GM18502 (cell line): ENCODE results near the gene ALDH8A1.

Experiments used
- ATAC-seq: cut with Tn5 transposase; IDR thresholded peaks from one replicate; pipeline ENCODE4 v1.9.1; 2021; ENCODE audit warnings: mild to moderate bottlenecking; ENCODE audit not compliant: unreplicated experiment, poor library complexity

ALDH8A1 gene

DNA sequence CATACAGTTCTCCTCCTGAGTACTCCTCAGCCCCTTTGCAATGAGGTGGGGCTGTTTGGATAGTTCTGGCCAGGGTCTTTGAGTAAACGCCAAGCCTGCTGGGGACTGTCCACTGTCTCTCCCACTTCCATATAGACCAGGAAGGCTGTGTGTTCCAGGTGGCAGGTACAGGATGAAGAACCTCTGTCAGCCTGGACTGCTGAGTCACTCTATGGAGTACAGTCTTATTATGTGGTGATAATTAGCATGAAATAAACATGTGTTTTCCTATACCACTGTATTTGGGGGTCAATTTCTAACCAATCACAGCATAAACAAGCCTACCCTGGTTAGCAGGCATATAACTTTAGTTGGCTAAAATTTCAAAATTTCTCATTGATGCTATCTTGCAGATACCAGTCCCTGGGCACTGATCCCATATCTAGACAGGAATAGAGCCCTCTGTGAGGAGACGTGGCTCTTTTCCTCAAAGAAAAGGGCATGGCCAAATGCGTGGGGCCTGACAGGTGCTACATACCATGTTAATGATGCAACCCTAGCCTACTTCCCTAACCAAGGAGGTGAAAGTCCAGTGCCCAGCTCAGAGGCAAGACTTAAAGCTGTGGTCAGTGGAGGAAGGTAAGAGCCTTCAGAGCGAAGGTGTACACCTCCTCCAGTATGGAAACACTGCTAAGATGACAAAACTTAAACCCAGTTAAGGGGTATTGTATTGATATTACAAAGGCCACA, 4.5 kb upstream of the ALDH8A1 start:
- no peak for ATAC-seq

DNA sequence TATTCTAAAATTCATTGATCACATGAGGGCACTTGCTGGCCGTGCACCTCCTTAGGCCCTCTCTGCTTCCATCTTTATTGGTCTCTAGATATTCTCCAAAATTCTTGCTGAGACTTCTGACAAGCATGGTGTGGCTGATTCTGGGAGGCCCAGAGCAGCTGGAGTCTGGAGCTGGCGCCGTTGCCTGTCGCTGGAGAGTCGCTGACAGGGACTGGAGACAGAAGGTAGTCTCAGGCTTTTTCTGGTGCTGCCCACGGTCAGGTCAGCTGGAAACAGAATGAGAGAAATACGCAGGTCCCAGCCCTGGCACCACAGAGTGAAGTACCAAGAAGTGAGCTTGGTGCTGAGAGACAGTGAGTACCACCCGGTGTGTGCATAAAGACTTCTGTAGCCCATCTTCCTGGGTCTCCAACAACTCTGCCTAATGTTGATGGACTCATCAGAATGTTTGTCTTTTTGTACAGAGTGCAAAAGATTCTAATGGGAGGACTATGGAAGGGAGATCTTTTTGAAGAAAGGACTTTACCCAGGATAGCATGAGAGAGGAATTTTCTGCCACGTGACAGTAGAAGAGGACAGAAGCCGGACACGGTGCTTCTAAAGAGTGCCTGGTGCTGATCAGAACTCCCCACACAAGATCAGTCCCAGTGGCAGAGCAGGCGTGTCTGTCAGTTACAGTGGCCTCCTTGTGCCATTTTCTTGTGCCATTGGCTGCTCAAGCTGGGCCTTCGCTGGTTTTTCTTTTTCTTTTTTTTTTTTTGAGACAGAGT, 1.8 kb upstream of the ALDH8A1 start:
- no peak for ATAC-seq

DNA sequence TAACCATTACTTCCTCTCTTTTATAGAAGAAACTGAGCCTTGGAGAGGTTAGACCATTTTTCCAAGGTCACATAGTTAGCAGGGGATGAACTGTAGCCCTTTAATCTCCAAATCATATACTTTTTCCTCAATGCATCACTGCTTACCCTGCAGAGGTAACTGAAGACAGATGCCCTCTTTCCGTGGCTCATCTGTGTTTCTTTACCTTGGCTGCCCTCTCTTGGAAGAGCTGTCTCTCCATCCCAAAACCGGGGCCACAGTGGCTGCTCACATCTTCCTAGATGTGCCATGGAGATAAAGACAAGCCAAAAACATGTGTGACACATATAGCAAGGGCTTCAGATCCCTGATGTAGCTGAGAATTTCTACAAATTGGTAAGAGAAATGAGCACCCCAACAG, 581 bp upstream of the ALDH8A1 start:
- ATAC-seq = no peak

DNA sequence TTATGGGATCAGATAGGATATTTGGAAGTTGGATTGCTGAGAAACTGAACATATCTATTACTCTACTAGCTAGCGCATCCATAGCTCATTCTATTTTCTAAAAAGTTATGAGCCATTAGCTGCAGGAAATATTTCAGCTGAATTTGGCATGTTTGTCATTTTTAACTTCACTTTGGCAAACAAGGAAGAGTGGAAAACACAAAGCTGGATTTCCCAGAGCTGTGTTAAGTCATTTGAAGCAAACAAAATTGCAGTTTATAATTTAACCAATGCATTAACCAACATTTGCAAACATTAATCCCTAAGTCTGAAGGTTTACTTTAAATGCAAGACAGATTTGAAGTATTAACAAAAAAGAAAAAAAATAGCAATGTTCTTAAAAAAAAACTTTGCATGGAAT, 1.2 kb downstream of the ALDH8A1 start:
- no peak for ATAC-seq

DNA sequence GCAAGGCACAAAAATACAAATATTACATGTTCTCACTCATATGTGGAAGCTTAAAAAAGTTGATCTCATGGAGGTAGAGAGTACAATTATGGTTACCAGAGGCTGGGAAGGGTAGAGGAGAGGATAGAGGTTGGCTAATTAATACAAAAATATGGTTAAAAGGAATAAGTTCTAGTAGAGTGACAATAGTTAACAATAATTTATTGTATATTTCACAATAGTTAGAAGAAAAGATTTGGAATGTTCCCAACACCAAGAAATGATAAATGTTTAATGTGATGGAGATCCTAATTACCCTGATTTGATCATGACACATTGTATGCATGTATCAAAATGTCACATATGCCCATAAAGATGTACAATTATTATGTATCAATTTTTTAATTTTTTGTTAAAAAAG, 1.8 kb downstream of the ALDH8A1 start:
- no peak for ATAC-seq

DNA sequence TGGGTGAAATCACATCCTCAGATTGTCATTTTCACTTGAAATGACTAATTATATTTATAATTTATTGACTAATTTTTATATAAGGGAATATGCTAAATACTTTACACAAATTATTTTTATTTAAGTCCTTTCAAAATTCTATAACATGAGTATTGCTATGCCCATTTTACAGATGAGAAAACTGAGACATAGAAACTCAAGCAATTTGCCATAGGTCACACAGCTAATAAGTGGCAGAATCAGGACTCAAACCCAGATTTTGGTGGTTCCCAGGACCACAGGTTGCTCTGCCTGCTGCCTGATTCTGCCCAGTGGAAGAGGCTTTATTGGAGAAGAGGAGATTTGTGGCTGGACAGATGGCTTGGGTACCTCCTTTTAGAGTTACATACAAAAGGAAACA, 4.9 kb downstream of the ALDH8A1 start:
- no peak for ATAC-seq

DNA sequence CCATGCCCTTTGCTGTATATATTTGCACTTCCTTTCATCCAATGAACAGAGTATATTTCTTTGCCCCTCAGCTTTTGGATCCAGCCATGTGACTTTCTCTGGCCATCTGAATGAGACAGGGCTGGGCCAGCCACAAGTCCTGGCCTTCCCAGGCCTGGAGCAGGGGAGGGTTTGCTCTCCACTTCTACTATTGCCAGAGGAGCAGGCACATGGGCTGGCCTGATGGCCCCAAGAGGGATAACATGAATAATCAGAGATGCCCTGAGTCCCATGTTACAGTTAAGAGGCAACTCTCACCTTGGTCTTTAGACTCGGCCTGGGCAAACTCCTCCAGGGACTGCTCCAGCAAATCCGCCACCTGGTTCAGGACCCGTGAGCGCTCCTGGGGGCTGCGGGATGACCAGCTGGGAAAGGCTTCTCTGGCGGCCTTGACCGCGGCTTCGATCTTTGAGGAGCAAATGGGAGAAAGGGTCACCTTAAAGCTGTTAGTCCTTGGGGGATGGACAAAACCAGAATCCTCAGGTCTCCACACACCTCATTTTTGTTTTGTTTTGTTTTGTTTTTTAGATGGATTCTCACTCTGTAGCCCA, 6.3 kb downstream of the ALDH8A1 start:
- no peak for ATAC-seq

DNA sequence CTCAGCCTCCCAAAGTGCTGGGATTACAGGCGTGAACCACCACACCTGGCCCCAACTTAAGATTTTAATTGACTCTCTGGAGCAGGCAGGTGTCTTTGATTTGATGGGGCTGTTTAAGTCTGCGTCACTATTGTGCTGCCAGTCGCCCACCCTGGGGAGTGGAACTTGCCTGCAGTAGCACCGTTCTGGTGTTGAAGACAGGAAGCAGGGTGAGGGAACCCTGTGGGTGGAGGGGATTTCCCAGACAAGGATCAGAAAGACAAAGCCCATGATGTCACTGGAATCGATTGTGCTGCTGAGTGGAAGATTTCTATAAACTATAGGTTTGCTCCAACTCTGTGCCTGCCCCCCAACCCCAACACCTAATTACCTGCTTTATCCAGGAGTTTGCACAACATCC, 11.0 kb downstream of the ALDH8A1 start:
- peak; percentile 56 for ATAC-seq

DNA sequence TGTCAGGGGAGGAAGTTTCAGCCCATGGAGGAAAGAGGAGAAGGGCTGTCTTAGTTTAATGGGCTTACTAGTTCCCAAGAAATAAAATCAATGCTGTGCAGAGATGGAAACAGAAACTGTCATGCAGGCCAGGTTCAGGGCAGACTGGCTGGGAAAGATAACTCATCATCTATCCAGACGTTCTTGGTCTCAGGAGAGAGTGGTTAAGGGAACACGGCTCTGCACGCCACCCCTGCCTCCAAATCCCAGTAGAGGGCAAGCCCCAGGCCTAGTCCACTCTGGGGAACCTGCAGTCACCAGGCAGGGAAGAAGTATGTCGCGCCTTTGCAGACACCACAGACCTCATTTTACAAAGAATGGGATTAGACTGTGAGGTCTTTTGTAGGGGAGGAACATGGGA, 12.5 kb downstream of the ALDH8A1 start:
- ATAC-seq = no peak

DNA sequence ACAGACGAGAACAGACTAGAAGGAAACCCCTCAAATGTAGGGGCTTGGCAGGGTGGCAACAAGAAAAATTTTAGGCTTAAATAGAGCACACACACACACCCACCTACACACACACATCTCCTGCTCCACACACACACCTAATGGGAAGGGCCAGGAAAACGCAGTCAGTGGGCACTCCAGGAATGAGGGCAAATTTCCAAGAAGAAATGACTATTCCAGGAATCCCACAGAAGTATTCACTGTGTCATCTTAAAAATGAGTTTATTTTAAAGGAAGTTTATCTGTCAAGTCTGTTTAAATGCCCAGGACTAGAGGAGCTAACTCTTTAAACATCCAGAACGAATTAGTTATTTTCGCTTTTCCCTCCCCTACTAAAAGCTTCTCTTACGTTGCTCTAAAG, 13.0 kb downstream of the ALDH8A1 start:
- ATAC-seq = no peak

DNA sequence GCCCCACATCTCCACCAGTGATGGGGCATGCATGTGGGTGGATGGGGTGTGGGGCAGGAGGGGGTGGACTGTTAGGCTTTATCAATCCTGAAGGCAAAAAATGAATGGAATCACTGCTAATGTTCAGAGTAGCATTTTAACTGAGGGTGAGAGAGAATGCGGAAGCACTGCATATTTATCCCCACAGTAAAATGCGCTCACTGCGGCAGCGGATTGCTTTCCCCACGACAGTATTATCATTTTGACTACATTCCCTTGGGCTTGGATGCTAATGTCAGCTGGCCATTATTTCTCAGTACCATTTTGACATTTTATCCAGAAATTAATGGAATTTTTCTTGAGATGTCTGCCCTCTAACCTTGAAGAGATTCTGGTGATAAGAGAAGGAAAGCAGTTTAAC, 13.4 kb downstream of the ALDH8A1 start:
- ATAC-seq = no peak

DNA sequence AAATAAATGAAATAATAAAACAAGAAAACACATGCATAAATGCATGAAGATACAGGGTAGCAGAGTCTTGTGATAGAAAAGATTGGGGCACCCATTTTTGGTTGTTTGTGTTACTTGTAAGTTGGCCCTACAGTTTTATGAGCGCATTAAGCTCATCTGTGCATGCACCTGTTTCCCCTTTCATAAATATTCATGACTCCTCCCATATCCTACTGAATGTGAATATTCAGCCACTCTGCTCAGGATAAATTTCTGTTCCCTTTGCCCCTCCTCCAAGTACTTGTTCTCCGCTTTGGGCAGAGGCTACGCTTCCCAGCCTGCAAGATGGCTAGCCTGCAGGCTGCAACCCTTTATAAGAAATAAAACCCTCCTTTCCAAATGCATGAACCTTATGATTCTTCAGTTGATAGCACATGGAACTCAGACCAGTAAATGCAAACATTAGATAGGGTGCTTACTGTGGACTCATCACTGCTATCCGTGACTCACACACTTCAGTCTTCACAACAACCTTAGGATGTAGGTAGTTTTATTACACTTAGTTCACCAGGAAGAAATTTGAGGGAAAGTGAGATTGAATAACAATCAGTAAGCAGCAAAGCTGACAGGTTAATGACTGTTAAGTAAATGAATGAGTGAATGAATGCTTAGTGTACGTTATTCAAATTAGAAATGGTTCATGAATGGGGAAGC, 15.0 kb downstream of the ALDH8A1 start:
- ATAC-seq = no peak

DNA sequence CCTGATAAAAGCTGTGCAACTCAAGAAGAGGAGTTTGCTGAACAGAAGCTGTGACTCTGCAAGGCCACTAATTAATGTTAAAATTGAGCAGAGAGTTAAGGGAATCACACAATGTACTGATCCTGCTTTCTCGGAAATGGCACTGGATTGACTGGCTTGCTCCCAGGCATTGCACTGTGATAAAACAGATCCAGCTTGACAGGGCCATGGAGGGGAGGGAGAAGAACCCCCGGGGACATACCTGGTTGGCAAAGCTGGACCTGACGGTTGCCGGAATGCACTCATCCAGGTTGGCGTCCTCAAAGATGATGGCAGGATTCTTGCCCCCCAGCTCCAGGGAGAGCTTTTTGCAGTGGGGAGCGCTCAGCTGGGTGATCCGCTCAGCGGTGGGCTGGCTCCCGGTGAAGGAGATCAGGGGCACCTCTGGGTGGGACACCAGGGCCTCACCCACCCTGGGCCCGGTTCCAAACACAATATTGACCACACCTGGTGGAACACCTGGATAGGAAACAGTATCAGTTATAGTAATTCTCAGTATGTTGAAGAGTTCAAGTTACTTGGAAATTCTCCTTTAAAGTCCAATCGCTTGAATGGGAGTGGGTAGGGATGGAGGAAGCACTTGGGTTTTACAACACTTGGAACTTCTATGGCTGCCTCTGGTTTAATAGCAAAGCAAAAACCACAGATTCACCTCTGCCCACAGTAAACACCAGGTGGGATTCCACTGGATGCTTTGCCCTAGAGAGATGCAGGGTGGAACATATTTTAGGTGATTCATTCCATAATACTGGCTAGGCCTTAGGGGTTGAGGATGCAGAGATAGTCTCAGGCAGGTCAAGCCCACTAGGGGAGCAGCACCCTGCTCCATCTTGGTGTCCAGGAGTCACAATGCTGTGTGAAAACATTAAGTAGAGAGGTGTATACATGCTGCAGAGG, 17.1 kb downstream of the ALDH8A1 start:
- ATAC-seq = no peak

DNA sequence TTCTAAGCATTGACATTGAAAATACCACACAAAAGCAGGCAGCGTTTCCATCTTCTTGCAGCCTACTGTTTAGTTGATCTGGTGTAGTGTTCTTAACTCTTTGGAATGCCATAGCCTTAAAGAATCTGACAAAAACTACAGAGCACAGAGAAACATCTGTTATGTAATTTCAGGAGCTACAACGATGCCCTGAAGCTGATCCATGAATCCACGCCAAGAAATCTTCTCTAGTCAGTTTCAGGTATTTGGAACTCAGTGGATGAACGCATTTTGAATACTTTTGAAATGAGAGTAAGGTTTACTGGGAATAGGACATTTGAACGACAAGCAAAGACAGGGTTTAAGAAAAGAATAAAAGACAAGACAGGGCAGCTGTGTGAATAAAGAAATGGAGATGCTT, 17.8 kb downstream of the ALDH8A1 start:
- ATAC-seq = no peak

DNA sequence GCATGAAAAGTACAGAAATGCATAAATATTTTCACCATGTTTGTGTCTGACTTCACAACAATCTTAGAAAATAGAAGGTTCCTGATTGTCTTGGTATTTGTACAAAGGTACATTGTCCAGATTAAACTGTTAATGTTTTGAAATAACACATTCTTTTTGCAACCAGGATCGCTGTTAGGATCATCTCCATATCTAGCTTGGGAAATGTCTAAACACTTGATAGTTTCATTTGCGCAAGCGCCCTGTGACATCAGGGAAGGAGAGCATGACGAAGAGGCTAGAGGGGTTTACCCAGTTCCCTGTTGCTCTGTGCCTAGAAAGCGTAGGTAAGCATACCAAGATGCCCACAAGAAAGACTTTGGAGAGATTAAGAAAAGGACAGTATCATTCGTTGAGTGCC, 19.4 kb downstream of the ALDH8A1 start:
- no peak for ATAC-seq

DNA sequence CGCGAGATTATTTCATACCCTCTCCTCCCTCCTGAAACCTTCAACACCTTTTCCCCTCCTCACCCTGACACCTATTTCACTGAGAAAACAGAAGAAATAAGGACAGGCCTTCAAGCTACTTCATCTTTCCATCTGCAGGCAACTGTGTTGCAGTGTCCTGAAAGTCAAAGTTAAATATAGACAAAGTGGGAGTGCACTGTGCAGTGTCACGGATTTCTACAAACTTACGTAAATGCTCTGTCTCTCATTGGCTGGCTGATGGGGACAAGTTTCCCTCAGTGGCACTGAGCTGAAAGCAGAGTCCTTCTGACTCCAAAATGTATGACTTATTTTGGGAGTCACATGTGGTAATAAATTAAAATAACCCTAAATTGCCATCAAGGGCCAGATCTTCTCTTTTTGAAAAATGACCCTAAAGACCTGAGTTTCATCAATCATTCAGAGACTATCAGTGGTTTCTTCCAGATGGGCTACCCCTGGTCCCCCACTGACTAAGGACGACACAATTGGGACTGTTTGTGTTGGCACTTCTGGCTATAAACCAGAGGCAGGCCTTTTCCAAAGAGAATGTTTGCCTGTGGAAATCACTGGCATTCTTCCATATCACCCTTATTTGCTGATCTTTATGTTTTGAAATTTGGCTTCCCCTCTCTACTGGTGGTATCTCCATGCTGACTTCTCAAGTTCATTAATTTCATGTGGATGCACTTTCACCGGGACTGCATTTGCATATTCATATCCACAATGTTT, 21.6 kb downstream of the ALDH8A1 start:
- no peak for ATAC-seq

DNA sequence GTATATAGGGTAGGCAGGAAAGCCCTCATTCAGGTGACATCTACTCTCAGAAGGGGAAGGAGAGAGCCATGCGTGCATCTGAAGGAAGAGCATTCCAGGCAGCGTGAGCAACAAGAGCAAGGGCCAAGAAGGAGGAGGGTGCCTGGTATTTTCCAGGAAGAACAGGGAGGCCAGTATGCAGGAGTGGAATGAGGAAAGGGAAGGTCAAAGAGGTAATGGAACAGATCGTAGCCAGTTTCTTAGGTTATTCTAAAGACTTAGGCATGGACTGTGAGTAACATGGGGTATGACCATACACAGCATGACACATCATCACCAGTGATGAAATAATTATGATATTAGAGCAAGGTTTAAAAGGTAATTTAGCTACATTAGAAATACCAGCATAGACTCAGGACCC, 24.1 kb downstream of the ALDH8A1 start:
- ATAC-seq = no peak

DNA sequence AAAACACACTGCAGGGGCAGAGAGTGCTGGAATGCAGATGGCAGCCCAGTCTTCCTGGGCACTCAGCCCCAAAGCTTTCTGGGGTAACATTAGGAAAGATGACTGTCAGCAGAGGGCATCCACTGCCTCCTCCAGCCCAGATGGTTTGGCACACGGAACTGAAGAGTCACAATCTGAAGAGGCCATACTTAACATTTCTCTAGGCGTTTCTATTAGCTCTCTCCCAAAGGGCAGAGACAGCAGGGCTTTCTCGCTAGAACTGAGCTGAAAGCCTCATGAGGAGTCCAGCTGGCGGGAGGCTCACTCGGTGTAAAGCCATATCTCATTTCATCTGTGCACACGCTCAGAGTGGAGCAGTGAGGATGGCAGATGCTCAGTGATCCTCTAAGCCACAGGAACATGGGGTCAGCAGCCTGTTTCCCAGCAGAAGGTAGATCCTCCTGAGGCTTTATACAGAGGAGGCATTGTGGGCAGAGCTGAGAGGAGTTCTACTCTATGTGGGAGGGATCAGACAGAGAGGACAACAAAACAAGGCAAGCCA, 28.1 kb downstream of the ALDH8A1 start:
- no peak for ATAC-seq

DNA sequence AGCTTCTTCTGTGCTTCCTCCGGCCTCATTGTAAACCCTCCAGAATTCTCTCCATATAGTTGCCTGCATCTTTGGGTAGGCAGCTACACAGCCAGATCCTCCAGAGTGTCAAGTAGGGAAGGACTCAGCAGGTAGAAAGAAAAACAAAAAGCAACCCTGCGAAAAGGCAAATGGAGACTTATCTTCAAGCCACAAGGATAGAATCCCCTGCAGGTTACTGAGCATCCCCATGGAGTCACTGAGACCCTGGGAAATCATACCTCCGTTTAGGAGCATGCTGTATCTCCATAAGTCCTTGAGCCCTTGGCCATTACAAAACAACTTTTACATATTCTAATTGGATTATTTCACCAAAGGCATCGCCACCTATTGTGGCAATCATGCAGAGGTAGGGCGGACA, 28.6 kb downstream of the ALDH8A1 start:
- no peak for ATAC-seq
